Fibroblast of lung (primary cell): ENCODE measurements around the gene PRC1. TPM values are rescaled to one million over a fixed set of nuclear protein-coding genes. Genes with fewer than 3 reads are reported as not detected.

Experiments
- DNase-seq, 2 donors: peaks; one replicate each; pipeline versions ENCODE4 v3.0.0 to v3.0.0-alpha.2; 2010; ENCODE audit warnings: low read depth in 2 of 2
- H2AFZ ChIP-seq: 2 replicates; pipeline ENCODE4 v1.5.1; 2012; ENCODE audit warnings: low read length, control low read depth, inconsistent platforms
- H3K27ac ChIP-seq: 2 replicates; pipeline ENCODE4 v1.5.1; 2011; ENCODE audit warnings: low read length, control low read depth; ENCODE audit not compliant: insufficient read depth
- H3K27me3 ChIP-seq: 2 replicates; pipeline ENCODE4 v1.5.1; 2011; ENCODE audit warnings: mild to moderate bottlenecking, low read length; ENCODE audit not compliant: control insufficient read depth, insufficient read depth
- H3K36me3 ChIP-seq: 2 replicates; pipeline ENCODE4 v1.5.1; 2011; ENCODE audit warnings: low read length; ENCODE audit not compliant: control insufficient read depth, insufficient read depth
- H3K4me1 ChIP-seq: 2 replicates; pipeline ENCODE4 v1.5.1; 2011; ENCODE audit warnings: low read length; ENCODE audit not compliant: control insufficient read depth, insufficient read depth; ENCODE audit errors: extremely low read depth
- H3K4me2 ChIP-seq: 2 replicates; pipeline ENCODE4 v1.5.1; 2011; ENCODE audit warnings: low read length, control low read depth; ENCODE audit not compliant: insufficient read depth; ENCODE audit errors: extremely low read depth
- H3K4me3 ChIP-seq, 4 experiments: fragments of 200-600 bp in 1 of 4; sonication (generic) in 1 of 4; replicated peaks in 1 of 4; 2 replicates each; pipeline ENCODE4 v1.5.1; 2011 to 2016; ENCODE audit warnings: low read length in 4 of 4, low read depth in 3 of 4, mild to moderate bottlenecking in 3 of 4, control low read depth in 2 of 4, inconsistent platforms in 1 of 4, mixed read lengths in 1 of 4; ENCODE audit not compliant: insufficient read depth in 1 of 4; ENCODE audit errors: control extremely low read depth in 1 of 4
- H3K79me2 ChIP-seq: 2 replicates; pipeline ENCODE4 v1.5.1; 2012; ENCODE audit warnings: mild to moderate bottlenecking, low read length, inconsistent platforms; ENCODE audit not compliant: control insufficient read depth, insufficient read depth
- H3K9ac ChIP-seq: 2 replicates; pipeline ENCODE4 v1.5.1; 2011; ENCODE audit warnings: mild to moderate bottlenecking, low read length, control low read depth; ENCODE audit not compliant: insufficient read depth
- H3K9me3 ChIP-seq: 2 replicates; pipeline ENCODE4 v1.5.1; 2012; ENCODE audit warnings: low read depth, low read length; ENCODE audit not compliant: control insufficient read depth, insufficient read depth
- H4K20me1 ChIP-seq: 2 replicates; pipeline ENCODE4 v1.5.1; 2011; ENCODE audit warnings: low read length; ENCODE audit not compliant: control insufficient read depth, insufficient read depth; ENCODE audit errors: extremely low read depth
- CTCF ChIP-seq, 2 donors: IDR thresholded peaks in 1 of 2; conservative IDR thresholded peaks in 1 of 2; 1 replicate in 1 of 2; 2 replicates in 1 of 2; pipeline ENCODE4 v1.5.1; 2011 to 2012; ENCODE audit warnings: low read length in 2 of 2, control low read depth in 1 of 2, inconsistent platforms in 1 of 2, low read depth in 1 of 2, mild to moderate bottlenecking in 1 of 2
- EZH2 ChIP-seq: IDR thresholded peaks from 2 replicates; pipeline ENCODE4 v1.5.1; 2012; ENCODE audit warnings: low read length, control low read depth, mild to moderate bottlenecking; ENCODE audit errors: missing control alignments
- polyA plus RNA-seq, 2 donors: library from polyadenylated mRNA; depleted of rRNA in 1 of 2; stranded (reverse) in 1 of 2; unstranded in 1 of 2; fragments of >200 nt; gene quantifications; 2 replicates each; pipeline ENCODE4 v1.2.1, GENCODE V29; 2011 to 2012; ENCODE audit warnings: missing spikeins in 1 of 2
- total RNA-seq: library from RNA; depleted of rRNA; stranded (reverse); fragments of >200 nt; gene quantifications from 2 replicates; pipeline ENCODE4 v1.2.1, GENCODE V29; 2014

PRC1 gene
- total and polyA plus RNA-seq, 2 donors (not counting 1 experiment from before 2014, with no cell fraction given): 57.8 to 60.5 TPM

GRCh38 chr15:90968434-90968833 is 25.9 kb downstream of the PRC1 start:
- Histone ChIP-seq H3K27ac (no peak overlapping the region), H4K20me1 (no peaks in the 10 kb centered on the region), H3K4me2 (no peak overlapping the region), H3K4me1 (no peaks in the 10 kb centered on the region), H3K79me2 (no peaks in the 10 kb centered on the region), H3K27me3 (no peaks in the 10 kb centered on the region), H2AFZ (no peak overlapping the region), H3K4me3 (no peak overlapping the region), H3K36me3 (peaks cover 16% of the 10 kb centered on the region), H3K9ac (no peak overlapping the region), H3K9me3 (no peaks in the 10 kb centered on the region)
- no peak for TF ChIP-seq EZH2
- TF ChIP-seq CTCF (conservative IDR thresholded peaks at IDR 0.05 in 1 of 2, IDR thresholded peaks at IDR 0.05 in 1 of 2; ENCODE audit: low read depth in 1 of 2, low read length in 2 of 2): no peak
- DNase-seq: no peak

DNA sequence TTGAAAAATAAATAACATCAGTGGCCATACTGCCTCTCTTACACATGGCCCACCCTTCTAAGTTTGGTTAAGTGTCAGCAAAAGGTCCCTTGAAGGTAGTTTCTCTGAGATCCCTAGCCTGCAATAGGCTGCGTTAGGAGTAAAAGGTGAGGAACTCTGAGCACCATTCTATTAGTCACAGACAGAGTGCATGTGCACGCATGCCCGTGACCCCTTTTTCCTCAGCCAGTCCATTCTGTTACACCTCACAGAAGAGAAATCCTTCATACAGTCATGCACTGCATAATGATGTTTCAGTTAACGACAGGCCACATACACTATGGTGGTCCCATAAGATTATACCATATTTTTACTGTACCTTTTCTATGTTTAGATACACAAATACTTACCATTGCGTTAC is 27.1 kb downstream of the PRC1 start:
- H3K27ac ChIP-seq: no peak overlapping the region
- no peak overlapping the region for H3K4me2 ChIP-seq
- no peaks in the 10 kb centered on the region for H3K79me2 ChIP-seq
- no peaks in the 10 kb centered on the region for H3K27me3 ChIP-seq
- H3K9ac ChIP-seq: no peak overlapping the region
- no peak for DNase-seq
- H3K9me3 ChIP-seq: no peaks in the 10 kb centered on the region
- H3K36me3 ChIP-seq: peaks cover 16% of the 10 kb centered on the region
- H3K4me3 ChIP-seq: no peak overlapping the region
- H4K20me1 ChIP-seq: no peaks in the 10 kb centered on the region
- TF ChIP-seq CTCF (conservative IDR thresholded peaks at IDR 0.05 in 1 of 2, IDR thresholded peaks at IDR 0.05 in 1 of 2; ENCODE audit: low read depth in 1 of 2, low read length in 2 of 2): no peak
- no peak for TF ChIP-seq EZH2
- H3K4me1 ChIP-seq: no peaks in the 10 kb centered on the region
- no peak overlapping the region for H2AFZ ChIP-seq

DNA sequence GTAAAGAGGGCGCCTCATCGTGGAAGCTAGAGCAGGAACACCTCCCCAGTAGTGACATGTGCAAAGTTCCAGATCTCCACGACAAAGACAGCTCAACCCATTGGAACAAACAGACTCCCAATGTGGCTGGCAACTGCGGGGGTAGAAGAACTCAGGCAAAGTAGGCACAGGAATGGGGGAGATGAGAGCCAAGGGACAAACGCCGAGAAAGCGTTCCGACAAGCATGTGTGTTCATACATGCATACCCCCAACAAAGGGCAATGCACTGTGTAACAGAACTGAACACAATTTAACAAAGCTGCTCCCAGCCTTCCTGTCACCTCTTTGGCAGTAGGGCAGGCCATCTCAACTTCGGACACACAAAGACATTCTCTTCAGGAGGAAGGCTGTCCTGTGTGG is 28.1 kb downstream of the PRC1 start:
- Histone ChIP-seq H4K20me1 (no peaks in the 10 kb centered on the region), H3K4me2 (no peak overlapping the region), H3K27me3 (no peaks in the 10 kb centered on the region), H2AFZ (no peak overlapping the region), H3K4me3 (no peak overlapping the region), H3K4me1 (no peaks in the 10 kb centered on the region), H3K36me3 (peaks cover 16% of the 10 kb centered on the region), H3K9me3 (no peaks in the 10 kb centered on the region), H3K27ac (no peak overlapping the region), H3K9ac (no peak overlapping the region), H3K79me2 (no peaks in the 10 kb centered on the region)
- TF ChIP-seq CTCF (conservative IDR thresholded peaks at IDR 0.05 in 1 of 2, IDR thresholded peaks at IDR 0.05 in 1 of 2; ENCODE audit: low read depth in 1 of 2, low read length in 2 of 2): no peak
- DNase-seq: no peak
